NCI-H1930 (cell line): ENCODE data around the gene FARP1.
A peak's percentile ranks its signal among the peaks of the same experiment; 100 is the strongest.

Source experiments
- DNase-seq, 2 experiments: peaks; one replicate each; lab custom pipeline; 2025; lab: John Stamatoyannopoulos, UW

The FARP1 gene

DNA sequence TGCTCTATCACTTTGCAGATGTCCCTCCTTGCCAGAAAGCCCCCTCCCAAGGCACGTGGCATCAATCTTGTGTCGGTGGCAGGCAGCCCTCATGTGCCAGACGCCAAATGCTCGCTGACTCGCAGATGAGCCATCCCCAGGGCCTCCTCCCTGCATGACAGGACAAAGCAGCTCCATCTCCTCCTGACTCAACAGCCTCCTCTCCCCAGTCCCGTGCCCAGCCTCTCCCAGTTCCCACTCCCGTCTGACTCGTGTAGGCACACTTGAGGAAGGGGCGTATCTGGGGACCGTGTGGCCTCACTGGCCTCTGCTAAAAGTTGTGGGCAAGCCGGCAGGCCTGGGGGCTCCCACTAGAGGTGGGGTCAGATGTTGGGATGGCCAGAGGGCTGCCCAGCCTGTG lies 300.4 kb downstream of the FARP1 start:
- no peak for DNase-seq

DNA sequence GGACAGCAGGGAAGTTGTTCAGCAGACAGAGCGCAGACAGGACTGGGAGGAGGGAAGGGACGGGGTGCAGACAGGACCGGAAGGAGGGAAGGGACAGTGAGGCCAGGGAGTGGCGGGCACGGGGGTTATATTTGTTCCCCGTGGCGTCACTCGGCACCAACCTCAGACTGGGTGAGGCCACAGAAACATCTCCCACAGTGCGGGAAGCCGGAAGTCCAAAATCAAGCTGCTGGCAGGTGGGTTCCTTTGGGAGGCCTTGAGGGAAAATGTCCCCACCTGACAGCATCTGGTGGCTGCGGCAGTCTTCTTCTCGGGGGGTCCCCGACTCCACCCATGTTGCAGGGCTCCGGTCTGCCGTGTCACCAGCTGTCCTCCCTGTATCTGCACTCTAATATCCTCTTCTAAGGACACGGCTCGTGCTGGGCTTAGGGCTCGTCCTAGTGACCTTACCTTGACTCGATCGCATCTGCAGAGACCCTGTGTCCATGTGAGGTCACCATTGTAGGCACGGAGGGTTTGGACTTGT lies 301.0 kb downstream of the FARP1 start:
- no peak for DNase-seq

DNA sequence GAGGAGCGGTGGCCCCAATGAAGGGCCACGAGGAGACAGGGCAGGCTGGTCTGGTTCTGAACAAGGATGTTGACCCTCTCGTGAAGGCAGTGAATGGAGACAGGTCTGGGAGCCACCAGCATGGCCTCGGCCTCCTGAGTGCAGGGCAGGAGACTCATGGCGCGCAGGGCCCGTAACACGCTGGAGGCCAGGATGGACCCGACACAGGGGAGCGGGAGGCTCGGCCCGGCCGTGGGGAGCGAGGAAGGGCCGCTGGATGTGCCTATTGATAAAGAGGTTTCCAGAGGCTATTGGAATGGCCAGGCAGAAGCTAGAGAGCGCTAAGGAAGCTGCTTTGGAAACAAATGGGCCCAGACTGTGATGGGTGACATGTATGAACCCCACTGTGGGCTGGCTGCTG lies 301.5 kb downstream of the FARP1 start:
- no peak for DNase-seq

DNA sequence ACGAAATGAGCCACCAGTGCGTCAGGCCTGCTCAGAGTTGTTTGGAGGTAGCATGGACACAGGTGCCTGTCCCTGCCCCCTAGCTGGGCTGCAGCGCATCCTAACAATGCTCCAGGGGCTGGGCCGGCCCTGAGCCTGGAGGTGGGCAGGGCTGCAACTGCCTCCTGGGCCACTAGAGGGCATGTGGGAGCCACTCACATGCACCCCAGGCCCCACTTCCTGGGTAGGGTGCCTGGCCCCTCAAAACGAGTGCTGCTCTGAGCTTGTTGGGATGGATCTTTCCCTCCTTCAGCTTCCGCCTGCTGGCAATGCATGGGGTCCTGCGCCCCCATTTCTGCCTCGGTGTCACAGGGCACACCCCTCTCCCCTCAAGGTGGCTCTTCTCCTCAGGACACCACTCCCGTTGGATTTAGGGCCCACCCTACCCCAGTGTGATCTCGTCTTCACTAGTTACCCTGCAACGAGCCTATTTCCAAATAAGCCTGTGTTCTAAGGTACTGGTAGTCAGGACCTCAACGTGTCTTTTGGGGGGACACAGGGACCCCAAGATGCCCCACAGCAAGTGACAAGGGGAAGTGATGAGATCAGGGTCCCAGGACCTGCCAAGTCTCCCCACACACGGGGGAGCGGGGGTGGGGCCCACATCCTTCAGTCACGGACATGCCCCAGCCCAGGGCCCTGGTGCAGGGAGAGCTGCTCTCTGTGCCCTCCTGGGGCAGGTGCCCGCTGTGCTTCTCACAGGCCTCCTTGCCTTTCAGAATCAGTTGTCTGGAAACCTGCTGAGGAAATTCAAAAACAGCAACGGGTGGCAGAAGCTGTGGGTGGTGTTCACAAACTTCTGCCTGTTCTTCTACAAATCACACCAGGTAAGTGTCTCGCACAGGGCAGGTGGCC lies 302.7 kb downstream of the FARP1 start:
- peak; percentile 55 to 64 for DNase-seq

DNA sequence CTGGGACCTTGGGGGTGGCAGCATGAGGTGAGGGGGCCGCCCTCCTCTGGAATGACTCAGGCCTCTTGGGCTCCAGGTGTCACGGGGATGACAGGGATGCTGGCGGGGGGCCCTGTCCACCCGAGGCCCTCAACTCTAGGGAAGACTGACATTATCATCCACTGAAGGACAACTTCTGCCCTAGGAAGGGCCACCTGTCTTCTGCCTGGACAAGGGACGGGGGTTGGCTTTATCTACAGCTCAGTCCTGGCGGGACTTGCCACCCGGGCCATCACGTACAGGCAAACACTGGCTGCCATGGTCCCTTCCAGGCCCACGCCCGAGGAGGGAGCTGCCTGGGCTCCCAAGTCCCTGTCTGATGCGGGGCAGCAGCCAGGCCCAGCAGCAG lies 303.3 kb downstream of the FARP1 start:
- no peak for DNase-seq

DNA sequence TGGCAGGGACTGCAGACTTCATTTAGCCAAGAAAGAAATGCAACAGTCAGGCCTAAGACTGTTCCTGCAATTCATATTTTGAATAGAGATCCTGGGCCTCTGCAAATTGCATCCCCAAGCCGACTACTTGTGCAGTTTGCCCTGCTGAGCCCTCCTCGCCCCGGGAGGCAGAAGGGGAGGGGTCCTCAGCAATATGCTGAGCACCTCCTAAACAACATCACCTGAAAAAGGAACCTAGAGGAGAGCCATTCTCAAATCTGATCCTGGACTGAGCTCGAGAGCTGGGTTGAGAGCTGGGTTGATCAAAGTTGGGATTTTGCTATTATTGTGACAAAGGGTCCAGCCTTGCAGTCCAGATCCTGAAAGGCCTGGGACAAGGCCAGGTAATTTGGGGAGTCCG lies 304.2 kb downstream of the FARP1 start:
- no peak for DNase-seq

DNA sequence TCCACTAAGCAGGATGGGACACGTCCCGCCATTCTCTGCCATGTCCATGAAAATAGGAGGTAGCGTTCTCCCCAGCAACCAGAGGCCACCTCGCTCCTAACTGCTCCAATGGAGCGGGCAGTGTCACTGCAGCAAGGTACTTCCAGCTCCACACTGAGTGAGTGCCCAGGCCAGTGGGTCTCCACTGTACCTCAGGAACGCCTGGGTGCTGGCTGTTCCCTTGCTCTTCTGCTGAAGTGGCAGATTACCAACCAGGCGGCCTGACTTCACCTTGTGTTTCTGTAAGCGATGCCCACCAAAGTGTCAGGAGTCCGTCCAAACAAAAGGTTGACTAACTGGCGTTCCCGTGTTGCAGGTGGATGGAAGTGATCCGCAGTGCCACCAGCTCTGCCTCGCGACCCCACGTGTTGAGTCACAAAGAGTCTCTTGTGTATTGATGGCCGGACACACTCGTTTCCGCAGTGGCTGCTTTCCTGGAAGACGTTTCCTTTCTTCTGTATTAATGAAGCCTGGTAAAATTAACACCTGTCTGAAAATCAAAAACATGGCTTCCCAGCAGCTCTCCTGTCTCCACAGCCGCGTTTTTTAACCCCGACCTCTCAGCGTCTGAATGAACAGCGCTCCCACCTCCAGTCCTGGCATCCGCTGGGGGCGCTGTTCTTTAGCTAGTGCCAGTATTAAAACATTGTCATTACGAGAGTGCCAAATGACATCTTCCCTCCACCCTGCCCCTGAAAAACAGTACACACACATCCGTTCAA lies 305.2 kb downstream of the FARP1 start:
- no peak for DNase-seq

DNA sequence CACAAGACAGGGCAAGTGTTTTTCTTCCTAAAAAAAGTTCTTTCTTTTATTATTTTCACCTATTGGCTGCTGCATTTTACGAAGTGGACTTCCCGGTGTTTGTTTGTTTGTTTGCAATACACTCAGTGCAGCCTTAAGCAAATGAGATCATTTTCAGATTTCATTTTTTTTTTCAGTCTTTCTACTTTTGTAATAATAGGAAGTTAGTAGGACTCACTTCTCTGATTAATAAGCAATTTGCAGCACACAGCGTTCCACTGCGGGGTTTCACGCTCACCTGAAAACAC lies 305.7 kb downstream of the FARP1 start:
- no peak for DNase-seq

DNA sequence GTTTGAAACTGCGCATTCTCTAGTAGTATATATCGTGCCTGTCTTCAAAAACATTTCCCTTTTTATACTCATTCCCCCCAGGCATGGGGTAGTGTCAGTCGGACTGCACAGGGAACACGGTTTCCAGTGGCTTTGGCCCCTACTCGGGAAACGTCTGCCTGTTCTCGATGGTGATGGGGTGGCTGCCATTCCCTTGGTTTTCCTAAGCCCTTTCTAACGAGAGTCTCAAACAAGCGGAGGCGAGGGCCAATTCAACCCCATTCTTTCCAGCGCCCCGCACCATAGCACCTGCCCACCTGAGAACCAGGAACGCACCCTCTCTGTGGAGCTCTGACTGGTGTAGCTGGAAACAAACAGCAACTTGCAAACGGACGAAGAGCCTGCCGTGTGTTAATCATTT lies 306.4 kb downstream of the FARP1 start:
- DNase-seq = no peak

DNA sequence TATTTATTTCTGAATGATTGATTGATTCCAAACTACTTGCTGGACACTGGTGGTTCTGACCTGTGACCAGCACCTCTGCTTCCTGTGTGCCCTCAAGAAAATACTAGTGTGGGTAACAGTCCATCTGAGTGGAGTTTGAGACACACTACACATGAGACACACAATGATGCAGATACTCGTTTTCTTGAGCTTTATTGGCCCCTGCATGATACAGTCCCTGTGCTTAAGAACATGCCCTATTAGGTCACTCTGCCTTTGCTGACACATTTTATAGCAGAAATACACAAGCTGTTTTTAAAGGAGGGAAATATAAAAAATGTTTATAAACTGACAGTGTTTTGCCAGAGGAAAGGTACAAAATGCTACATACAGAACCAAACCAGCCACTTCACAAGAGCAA lies 307.1 kb downstream of the FARP1 start:
- DNase-seq = no peak

DNA sequence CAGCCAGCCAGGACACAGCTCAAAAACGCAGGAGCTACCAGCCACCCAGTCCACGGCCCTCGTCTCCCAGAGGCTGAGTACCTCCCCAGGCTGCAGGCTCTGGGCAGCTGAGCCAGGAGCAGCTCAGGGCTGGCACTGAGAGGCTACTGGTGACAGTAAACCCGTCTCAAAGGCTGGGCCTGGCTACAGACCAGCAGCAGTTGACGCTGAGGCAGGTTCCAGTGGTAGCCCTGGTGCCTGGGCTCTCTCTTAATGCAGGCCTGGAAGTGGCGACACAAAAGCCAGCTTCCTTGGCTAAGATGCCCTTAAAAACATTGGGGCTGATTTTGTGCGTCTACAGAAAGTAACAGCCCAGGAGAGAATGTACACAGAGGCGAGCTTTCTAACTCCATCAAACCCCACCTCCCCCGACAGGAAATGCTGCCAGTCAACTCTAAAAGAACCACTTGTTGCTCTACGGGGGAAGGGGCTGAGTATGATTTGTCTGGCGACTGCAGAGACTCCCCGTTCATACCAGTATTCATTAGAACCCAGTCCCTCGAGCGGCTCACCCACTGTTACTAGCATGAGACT lies 307.7 kb downstream of the FARP1 start:
- DNase-seq = no peak

DNA sequence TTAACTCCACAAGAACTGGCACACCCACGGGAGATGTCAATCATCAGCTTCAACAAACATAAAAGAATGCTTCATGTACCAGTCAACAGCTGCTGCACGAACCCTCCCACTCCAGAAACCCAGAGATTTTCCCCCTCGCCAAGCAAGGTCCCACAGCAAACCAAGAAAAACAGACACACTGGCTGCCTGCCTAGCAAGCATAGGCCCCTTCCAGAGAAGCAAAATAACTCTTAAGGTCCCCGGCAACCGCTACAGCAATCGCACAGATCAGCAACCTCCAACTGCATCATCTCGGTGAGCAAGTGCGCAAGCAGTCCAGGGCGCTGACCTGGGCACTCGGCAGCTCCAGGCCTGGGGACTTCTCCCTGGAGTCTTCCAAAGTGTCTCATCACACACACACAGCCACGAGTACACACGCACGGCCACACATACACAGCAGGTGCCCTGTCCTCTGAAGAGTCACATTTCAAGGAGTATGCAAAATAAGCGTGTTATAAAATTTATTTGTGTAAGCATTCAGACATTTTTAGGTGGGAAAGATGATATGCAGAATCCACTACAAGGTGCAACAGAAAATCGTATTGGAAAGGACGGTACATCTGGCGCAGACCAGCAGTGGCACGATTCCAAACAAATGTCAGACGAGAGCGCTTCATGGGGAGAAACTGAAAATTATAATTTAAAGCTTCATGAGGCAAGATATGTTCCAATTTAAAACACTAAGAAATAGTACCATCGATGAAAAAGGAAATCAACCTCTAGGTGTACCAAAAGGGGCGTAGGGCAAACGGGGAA lies 309.0 kb downstream of the FARP1 start:
- DNase-seq = no peak

DNA sequence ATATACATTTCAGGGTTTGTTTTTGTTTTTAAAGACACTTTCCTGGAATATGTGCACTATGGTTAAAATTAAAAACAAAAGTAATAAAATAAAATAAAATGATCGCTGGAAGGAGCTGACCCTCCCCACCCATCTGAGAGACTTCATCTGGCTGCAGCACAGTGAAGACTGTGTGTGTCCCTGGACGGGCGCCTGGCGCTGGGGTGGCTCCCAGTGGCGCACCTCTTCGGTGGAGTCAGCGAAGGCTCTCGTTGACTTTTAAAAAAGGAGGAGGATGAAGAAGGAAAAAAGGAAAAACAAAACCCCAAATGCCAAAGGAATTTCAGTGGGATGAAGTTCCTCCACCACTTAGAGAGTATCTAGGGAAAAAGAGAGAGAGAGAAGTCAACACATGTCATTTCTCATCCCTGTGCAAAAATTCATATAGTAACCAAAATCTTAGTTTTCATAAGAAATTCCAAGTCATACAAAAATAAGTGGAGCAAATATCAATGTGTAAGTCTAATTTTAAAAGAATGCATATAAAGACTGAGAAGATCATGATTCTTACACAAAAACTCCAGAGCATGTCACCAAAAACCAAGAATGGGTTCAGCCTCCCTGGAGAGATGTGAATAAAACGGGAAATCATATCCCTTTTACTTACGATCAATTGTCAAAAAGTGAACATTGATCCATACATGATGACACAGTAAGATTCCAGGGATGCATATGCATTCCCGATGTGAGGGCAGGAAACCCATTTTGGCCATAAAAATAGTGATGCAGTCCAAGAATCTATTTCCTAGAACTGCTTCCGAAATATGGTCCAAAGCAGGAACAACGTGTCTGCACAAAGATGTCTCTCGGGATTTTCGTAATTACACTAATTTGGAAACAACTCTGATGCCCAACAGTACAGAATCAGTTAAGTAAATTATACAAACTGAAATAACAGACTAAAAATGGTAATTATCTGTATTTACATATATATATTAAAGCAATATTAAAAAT lies 310.3 kb downstream of the FARP1 start:
- no peak for DNase-seq

DNA sequence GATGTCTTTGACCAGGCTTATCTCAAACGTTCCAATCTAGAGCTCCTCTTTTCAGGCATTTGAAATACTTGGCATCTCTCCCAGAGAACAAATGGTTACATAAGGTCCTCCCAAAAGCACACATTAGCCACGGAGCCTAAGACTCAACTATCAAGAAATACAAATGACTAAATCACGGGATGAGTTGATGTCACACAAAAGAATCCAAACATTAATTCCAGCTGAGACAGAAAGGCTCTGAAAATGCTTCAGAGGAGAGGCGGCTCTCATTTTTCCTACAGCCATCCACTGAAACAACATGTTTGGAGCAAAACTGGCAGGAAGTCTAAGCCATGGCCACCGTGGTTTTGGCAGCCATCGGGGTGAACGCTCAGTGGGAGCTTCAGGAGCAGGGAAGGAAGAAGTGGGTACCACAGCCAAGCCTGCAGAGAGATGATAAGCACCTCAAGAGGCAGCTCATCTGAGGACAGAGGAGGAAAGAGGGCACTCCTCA lies 311.5 kb downstream of the FARP1 start:
- no peak for DNase-seq

DNA sequence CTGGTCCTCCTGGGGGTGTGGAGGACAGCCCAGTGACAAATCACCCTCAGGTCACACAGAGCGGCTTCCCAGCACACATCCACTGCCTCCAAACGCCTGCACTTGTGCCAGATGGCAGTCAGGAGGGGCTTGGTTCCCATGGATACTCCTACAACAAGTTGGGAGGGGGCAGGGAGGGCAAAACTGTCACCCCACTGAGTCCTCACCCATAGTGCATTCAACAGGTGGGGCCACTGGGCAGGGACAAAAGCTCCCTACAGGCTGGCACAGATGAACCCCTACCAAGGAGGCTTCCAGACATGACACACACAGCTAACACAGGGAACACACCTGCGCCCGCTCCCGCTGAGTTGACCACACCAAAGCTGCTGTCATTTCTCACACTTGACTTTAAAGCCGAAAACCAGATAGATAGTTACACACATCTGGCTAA lies 313.5 kb downstream of the FARP1 start:
- DNase-seq = no peak

DNA sequence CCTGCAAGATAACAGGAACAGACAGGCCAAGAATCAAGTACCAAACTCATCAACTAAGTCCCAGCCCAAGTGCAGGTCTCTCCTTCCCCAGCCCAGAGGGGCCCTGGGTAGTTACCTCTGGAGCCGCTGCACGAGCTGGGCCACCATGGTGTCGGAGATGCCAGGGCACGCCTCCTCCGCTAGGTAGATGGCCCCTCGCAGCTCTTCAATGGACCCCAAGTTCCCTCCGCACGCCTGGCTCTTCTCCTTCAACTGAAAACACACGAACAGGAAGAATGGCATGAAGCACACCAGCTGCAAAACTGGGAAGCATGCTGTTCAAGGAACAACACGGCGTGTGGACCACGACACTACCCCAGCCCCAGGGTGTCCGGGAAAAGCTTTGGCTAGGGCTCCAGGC lies 314.2 kb downstream of the FARP1 start:
- DNase-seq = no peak

DNA sequence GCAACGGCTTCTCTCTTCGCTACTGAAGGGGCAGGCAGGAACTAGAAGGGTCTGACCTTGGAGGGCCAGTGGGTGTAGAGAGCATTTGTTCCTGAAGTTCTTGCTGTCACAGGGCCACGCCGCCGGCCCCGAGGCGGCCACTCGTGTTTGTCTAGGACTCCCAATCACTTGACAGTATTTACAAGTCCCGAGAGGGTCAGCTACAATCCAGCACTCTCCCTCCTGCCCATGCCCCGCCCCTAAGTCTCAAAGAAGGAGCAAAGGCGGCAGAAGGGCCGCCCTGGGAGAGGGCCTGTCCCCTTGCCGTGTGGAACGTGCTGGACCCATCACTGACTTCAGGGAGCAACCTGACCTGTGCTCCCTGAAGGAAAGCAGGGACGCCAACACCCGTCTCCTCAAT lies 315.5 kb downstream of the FARP1 start:
- no peak for DNase-seq

DNA sequence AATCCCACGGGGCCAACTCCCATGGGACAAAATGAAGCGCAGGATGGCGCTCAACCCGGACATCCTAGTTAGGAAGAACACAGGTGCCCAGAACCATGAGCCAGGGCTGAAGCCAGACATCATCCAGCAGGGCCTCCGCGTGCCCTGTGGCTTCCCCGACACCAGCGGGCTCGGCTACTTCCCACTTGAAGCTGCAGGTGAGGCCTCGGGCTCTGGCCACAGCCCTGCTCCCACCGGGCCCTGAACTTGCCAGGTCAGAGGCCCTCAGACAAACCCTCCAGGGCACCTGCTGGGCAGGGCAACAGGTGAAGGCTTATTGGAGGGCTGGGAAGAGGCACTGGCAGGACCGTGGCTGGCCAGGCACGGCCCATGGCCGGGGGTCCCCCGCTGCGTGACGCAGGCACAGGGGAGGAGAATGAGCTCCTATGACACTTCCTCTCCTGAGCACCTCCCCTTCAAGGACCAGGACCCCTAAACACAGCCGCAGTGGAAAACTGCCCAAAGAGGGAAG lies 316.3 kb downstream of the FARP1 start:
- no peak for DNase-seq

DNA sequence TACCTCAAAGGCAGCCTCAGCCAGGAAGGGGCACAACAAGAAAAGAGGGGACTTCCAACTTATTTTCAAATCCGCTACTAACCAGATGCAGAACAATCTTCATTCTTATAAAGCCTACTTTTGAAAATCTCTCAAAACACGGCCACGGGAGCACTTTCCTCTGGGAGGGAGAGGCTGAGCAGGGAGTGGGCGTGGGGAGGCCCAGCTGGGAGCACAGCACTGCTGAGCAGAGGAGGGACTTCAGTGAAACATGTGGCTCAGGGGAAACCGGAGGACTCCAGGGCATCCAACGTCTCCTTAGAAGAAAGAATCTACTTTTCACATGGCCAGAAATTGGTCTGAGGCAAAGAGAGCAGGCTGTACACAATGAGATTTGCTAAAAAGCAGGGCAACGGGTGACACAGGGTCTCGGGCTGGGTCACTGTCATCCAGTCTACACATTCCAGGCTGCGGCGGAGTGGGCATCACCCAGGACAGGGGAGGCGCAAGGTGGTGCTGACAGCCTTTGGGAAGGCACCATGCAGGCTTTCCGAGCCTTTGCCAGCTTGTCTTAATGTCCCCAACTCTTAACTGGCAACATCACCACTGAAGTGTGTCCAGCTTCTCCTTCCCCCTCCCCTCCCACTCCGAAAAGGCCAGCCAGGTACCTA lies 317.0 kb downstream of the FARP1 start:
- DNase-seq = no peak

DNA sequence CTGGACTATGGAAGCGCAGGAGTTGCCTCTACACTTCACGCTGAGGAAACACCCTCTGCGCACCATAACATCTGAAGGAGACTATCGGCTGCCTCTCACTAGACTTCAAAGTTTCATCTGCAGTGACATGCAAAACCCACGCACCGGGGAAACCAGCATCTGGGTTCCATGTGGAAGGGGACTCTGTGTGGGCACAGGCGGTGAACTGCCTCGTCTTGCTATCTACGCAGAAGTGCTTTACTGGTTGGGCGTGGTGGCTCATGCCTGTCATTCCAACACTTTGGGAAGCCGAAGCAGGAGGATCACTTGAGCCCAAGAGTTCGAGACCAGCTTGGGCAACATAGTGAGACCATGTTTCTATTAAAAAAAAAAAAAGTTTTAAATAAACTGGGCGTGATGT lies 317.6 kb downstream of the FARP1 start:
- DNase-seq = no peak
